ENCODE measurements around the gene POLR3E. TPM values are rescaled to one million over a fixed set of nuclear protein-coding genes. Genes with fewer than 3 reads are reported as not detected.
"Not testable (repeated sequence)": the region's sequence is repeated elsewhere in the genome, so short reads cannot be mapped to it uniquely, and the experiment has no call there.

Gene POLR3E
- total RNA-seq, 1 donor from 2014 or later, result 50.8 TPM

DNA sequence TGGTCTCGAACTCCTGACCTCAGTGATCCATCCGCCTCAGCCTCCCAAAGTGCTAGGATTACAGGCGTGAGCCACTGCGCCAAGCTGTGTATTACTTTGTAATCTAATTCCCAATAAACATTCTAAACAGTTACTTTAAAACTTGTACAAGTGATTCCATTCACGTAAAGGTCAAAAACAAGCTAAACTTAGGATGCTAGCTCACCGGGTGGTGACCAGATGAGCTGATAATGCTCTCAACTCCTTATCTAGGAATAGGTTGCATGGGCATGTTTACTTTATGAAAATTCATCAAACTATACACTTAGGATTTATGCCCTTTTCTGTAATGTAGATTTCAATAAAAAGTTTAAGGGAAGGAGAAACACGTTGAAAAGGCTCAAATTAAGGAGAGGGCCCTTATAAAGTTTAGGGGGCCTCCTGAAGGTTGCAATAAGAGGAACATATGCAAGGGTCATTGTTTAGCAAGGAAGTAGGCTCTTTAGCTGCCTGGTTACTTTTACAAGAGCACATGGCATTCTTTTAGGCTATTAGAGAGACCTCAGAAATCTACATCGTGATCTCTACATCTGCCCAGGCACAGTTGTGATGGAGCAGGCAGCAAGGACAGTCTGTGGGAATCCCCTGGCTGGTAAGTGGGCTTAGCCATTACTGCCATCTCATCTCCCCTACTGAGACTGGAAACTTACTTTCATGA, 63.9 kb downstream of the POLR3E start:
- no peak for DNase-seq (ENCODE audit: low spot score)

DNA sequence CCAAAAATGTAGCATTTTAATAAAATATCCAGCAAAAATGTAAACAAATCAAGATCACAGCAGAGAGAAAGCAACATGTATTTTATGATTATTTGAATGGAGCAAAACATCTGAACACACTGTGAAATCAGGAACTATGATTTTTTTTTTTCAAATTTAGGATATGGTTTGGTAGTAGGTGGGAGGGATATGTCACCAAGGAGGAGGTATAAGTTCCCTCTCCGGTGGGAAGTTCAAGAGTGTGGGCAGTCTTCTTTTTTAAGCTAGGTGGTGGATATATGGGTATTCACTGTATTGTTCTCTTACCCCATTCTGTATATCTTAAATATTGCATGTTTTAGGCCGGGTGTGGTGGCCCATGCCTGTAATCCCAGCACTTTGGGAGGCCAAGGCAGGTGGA, 67.0 kb downstream of the POLR3E start:
- no peak for DNase-seq (ENCODE audit: low spot score)

DNA sequence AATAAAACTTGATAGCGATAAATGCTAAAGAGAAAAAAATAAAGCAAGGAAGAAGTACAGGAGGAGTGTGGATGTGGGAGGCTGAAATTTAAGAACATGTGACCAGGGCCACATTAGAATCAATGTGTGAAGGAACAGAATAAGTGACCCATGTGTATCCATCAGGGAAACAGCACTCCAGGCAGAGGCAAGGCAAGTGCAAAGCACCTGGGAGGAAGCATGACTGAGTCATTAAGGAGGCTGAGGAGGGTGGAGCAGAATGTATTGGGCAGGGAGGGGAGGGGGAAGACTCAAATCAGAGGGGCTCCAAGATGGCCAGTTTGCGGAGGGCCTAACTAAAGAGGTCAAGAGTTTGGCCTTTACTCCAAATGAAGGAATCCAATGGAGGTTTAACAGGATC, 69.2 kb downstream of the POLR3E start:
- no peak for DNase-seq (ENCODE audit: low spot score)

DNA sequence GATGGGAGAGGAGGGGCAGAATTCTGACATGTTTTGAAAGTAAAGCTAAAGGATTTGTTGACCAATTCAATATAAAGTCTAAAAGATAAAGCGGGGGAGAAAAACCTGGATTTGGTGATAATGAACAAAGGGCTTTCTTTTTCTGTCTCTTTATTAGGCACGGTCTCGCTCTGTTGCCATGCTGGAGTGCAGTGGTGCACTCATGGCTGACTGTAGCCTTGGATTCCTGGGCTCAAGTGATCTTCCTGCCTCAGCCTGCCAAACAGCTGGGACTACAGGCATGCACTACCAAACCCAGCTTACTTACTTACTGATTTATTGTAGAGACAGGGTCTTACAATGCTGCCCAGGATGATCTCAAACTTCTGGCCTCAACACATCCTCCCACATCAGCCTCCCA, 69.7 kb downstream of the POLR3E start:
- DNase-seq (ENCODE audit: low spot score), result no peak

DNA sequence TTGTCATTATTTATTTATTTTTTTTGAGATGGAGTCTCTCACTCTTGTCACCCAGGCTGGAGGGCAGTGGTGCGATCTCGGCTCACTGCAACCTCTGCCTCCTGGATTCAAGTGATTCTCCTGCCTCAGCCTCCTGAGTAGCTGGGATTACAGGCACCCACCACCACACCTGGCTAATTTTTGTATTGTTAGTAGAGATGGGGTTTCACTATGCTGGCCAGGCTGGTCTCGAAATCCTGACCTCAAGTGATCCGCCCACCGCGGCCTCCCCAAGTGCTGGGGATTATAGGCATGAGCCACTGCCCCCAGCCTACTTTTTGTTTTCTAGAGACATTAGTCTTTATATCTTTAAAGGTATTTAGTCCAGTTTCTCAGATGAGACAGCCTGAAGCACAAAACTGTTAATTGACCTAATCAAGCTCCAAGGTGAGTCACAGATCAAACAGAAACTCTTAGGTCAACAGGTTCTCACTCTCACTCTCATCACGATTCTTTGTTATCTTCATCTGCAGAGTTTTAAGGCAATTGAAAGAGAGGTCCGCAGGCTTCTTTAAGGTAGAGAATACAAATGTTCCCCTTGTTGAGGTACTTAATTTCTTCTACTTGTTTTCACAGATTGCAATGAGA, 71.1 kb downstream of the POLR3E start:
- not testable (repeated sequence) for DNase-seq (ENCODE audit: low spot score)

DNA sequence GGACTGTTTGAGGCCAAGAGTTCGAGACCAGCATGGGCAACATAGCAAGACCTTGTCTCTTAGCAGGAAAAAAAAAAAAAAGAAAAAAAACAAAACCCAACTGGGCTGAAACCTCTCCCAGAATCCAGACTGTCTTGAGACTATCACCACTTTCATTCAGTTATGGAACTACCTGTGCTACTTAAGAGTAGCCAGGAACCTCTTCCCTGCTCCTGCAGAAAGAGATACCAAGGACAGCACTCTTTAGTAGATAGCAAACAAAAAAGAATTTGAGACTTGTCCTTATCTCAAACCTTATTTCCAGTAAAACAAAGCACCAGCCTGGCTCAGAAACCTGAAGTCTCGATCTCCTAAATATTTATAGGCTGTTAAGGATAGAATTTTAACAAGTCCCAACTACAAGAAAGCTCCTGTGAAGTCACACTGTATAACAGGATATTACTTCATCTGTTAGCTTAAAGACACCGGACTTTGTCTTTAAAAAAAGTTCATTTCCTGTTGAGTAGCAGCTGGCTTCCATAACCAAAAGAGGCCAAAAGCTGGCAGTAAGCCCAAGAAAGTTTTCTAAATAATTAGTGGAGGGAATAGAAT, 72.1 kb downstream of the POLR3E start:
- no peak for DNase-seq (ENCODE audit: low spot score)

DNA sequence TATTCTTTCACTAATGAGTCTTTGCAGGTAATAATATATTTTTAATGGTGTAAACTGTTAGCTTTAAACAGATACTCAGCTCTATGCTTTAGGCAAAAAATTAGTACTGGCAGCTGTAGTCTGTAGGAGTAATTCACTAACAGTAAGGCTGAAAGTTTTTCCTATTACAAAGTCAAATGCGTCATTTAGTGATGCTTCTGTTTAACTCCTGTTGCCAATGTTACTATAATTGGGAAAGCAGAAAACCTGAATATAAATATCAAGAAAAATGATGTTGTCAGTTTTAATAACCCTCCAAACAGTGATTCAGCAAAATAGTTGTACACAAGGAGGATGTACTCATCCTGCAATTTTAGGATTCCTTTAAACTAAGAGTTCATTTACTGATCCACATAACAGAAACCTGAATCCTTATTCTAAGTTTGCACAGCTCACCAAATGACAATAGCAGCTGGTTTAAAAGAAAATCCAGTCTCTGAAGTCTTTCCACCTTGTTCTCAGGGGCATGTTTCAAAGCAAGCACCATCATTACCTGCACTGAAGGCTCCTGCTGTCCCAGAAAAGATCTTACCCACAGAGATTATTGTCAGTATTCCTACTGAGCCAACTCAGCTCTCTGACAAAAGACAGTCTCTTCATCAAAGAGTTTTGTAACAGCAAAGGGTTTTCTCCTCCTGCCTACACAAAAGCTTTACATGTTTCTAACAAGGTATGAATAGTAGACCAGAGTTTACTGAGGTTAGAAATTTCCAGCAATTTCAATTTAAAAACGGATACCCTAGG, 73.0 kb downstream of the POLR3E start:
- no peak for DNase-seq (ENCODE audit: low spot score)

DNA sequence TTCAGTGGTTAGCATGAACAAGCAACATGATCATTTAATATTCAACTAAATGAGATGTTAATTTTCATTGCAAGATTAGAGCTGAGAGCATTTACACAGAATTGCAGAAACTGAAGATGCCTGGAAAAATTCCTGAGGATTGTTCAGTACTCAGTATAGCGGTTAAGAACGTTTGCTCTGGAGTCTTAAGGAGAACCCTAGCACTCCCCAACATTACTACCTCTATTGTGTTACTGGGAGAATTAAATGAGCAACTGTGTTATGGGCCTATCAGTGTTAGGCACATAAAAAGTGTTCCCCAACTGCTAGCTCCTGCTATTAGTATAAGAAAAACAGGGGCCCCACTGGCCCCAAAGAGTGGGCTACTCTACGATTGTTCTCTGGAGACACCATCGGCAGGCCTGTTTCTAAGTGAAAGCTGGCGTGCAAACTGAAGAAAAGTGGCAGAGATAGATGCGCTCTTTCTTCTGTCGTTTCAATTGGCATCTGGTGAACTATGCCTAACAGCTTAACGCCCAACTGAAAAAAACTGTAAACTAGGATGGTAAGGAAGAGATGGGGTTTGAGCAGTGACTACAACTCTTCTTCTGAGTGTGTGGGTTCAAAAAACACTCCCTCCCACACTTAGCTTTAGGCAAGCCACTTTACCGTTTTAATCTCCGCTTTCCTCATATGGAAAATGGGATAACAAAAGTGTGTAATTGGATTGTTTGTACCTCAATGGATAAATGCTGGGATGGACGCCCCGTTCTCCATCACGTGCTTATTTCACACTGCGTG, 75.9 kb downstream of the POLR3E start:
- no peak for DNase-seq (ENCODE audit: low spot score)

DNA sequence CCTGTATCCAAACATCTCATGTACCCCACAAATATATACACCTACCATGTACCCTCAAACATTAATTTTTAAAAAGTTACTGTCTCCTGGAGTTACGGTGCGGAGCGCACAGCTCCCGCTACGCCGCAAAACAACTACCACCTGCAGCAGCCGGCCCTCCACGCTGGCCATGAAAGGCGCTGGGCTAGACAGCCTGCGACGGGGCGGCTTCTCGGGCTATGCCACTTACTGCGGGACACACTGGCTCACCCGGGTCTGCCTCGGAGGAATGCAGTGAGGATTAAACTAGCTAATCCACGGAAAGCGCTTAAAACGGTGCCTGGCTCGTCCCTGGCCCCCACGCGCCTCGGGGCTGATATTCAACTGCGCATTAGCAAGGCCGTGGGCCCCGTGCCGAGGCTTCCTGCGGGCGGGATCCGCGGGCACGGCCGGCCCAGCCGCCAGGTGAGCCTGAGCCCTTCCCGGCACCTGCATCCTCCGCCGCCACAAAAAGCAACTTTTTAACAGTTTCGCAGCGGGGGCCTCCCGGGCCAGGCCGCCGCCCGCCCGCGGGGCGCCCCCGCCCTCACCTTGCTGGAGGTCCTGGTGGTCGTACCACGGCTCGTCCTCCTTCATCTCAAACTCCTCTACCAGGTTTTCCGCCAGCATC, 76.6 kb downstream of the POLR3E start:
- DNase-seq (ENCODE audit: low spot score), result no peak

DNA sequence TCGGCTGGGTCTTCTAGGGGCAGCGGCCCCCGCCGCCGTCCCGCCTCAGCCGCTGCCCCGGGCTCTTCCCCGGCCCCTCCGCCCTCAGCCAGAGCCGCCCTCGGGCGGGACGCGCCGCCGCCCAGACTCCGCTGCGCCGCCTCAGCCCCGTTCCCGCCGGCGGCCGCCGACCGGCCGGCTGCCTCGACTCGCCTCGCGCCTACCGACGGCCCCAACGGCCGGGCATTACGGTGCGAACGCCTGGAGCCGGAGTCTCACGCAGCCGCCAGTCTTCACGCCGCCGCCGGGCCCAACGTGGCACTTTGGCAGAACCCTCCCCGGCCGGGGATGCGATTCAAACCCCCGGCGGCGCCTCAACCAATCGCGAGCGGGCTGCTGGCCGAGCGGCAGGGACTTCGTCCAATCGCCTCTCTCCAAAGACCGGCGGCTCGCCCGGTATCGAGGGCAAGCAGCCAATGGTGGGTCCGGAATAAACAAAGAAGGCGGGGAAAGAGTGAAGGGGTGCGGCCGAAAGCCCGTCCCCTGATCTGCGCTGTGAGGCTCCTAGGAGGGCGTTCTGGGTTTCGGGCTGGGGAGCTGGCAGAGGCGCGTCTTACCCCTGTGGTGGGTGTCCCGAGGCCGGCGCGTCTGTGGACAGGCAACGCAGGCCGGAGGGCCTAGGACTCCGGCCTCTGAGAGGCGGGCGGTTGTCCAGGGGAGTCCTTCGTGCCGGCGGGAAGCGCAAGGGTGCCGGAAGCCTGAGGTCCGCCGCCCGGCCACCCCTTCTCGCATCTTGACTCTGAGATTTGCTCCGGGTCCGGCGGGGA, 77.3 kb downstream of the POLR3E start, which contains the start of gene CDR2:
CDR2 (minus strand) TSS at position 309 of the 806 bp plus-strand sequence. CDS start 310 bp downstream, outside the sequence.
- DNase-seq (ENCODE audit: low spot score), result peak; percentile 99

DNA sequence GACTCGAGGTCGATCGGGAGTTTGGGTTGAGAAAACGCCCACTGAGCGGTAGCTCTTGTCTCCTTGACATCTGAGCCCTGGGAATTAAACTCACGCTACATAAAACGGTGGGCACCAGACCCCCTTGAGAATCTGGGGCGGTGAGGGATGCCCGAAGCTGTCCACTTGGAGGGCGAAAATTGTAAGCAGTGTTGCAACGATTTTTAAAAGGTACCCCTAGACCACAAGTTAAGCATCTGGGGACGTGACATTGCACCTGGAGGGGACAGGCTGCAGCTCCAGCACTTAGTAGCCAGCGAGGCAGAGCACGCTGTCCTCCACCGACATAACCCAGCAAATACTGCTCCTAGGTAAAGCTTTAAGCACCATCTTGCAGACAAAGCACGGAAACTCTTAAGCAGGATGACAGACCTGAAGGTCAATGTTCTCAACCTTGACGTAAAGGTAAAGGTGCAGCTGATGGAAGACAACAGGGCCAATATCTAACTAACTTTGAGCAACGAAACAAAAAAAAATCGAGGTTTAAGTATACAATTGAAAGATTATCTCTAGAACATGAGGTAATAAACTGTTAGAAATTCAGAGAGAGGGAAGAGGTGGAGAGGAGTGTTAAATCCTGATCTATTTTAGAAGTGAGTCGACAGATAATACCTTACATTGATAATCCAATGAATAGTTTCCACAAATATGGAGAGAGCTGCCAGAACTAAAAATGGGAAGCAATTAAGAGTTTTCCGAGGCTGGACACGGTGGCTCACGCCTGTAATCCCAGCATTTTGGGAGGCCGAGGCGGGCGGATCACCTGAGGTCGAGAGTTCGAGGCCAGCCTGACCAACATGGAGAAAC, 78.1 kb downstream of the POLR3E start:
- DNase-seq (ENCODE audit: low spot score), result no peak

DNA sequence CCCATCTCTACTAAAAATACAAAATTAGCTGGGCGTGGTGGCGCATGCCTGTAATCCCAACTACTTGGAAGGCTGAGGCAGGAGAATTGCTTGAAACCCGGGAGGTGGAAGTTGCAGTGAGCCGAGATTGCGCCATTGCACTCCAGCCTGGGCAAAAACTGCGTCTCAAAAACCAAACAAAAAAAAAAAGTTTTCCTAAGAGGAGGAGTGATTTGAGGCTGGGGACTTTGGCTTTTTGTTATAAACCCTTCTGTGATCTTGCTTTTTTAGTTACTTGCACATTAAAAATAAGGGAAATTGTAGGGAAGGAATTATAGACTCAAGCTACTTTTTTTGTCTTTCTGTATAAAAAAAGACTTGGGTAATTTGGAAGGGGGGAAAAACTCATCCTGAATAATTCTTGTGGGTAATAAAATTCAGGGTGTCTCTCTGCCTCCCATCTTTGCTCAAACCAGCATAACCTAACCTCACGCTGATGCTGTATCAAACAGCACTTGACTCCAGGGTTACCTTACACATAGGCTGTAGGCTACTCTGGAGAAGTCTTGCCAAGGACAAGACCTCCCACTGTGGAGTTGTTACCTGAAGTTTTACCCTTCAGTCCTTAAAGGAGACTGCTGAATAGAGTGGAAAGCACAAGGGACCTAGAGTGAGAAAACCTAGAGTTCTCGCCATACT, 78.9 kb downstream of the POLR3E start:
- no peak for DNase-seq (ENCODE audit: low spot score)

DNA sequence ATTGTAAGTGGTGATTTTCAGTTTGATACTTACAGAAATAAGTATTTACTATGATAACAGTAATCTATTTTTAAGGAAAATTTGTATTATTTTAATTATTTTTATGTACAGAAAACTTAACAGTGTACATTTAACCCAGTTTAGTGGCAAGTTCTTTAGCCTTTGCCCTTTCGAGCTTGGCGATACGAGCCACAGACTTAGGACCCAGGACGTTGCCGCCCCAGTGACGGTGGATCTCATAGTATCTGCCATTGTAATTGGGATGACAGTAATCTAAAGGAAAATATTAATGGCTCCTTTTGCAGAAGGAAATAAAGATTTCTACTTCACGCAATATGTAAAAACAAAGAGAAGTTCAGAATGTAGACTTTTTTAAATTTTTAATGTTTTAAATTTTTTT, 82.4 kb downstream of the POLR3E start:
- DNase-seq (ENCODE audit: low spot score), result no peak

DNA sequence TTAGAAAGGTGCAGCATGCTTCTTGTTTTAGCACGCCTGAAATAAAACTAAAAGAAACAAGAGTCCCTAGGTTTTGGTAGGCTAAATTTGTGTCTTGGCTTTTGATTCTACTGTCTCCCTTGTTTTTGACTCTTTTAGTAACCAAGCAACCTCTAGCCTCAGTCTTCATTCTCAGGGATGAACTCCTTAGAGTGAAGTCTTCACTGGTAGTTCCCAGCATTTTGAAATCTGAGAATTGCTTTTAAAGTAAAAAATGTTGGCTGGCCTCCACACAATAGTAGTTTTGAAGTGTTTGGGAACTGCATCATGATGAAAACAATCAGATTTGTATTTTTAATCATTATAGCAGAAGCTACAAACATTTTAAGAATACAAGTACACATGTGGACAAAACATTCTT, 83.3 kb downstream of the POLR3E start:
- DNase-seq (ENCODE audit: low spot score), result no peak

DNA sequence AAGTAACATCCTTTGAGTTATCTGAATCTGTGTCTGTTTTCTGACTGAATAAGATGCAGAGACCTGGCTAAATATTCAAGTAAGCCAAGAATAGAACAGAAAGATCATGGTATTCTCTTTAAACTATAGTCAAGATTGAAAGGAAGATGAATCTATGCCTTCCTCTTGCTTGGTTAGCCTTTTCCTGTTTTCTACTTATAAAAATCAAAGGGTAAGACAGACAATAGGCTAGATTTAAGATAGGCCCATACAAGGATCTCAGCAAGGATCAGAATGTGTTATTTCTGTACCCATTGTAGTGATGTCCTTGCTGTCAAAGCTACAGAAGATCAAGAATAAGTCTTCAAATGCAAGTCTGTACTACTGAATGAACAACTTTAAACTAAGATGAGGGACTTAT, 84.2 kb downstream of the POLR3E start:
- no peak for DNase-seq (ENCODE audit: low spot score)

DNA sequence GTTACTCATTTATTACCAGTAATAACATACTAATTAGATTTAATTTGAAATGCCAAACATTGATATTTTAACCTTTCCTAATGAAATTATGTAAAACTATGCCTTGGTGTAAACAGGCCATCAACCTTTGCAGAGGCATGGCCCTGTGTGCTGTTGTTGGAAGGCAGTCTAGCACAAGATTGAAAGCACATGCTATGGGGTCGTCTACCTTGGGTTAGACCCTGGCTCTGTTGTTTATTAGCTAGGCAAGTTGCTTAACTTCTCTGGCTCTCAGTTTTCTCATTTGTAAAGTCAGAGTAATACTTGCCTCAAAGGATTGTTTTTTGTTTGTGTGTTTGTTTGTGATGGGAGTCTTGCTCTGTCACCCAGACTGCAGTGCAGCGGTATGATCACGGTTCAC, 86.6 kb downstream of the POLR3E start:
- no peak for DNase-seq (ENCODE audit: low spot score)

All from mesenteric fat pad (tissue), 1 donor.